ENCODE measurements around the gene CABP1. TPM values are rescaled to one million over a fixed set of nuclear protein-coding genes. Genes with fewer than 3 reads are reported as not detected.

The CABP1 gene
- total and polyA plus RNA-seq, 9 of the 15 experiments (the other 6 are each of a cell fraction or from before 2014, with no cell fraction given): not detected

DNA sequence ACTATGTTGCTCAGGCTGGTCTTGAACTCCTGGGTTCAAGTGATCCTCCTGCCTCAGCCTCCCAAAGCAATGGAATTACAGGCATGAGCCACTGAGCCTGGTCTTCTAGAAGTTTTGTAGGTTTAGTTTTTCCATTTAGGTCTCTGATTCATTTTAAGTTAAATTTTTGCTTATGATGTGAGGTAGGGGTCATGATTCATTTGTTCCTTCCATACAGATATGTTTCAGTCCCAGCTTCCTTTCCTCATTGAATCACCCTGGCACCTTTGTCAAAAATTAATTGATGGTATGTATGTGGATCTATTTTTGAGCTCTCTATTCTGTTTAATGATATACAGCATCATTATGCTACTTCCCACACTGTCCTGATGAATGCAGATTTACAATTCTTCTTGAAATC, 25.6 kb upstream of the CABP1 start:
- no peak overlapping the region for H3K4me2 ChIP-seq (ENCODE audit: insufficient read depth, low read length)
- no peaks in the 10 kb centered on the region for H3K9me1 ChIP-seq (ENCODE audit: control insufficient read depth, insufficient read depth, low read length)
- H4K20me1 ChIP-seq (replicated peaks; ENCODE audit: control insufficient read depth, insufficient read depth, low read length): no peaks in the 10 kb centered on the region
- peaks cover 0 to 2% of the 10 kb centered on the region in 2 experiments; a peak in 2 of 5 replicates for H3K4me1 ChIP-seq (replicated peaks in 1 of 2; ENCODE audit: control insufficient read depth in 2 of 2, insufficient read depth in 2 of 2, low read length in 2 of 2)
- ATAC-seq: no peak
- BruUV-seq (replicated peaks): no TSS peak
- in situ Hi-C loops (cut with MboI): no loop called here
- H3K4me3 ChIP-seq: no peak overlapping the region
- no peak for FAIRE-seq
- intact Hi-C loops (cut with micrococcal nuclease): no loop called here
- H3K9ac ChIP-seq (ENCODE audit: insufficient read depth in 1 of 2, low read depth in 2 of 2, low read length in 2 of 2): no peak overlapping the region
- 0 out of 2 replicates have a peak, but pooled peaks cover 1% of the 10 kb centered on the region for H3K9me3 ChIP-seq (replicated peaks; ENCODE audit: control insufficient read depth, insufficient read depth, low read depth, low read length)
- no peak overlapping the region for H3K27ac ChIP-seq (ENCODE audit: extremely low read depth, low read depth, low read length)
- ChIA-PET CTCF (ENCODE audit: low intra/inter-chr PET ratio) (no interaction called here), POLR2A (no interaction called here)
- H3K79me2 ChIP-seq (ENCODE audit: control insufficient read depth, insufficient read depth, low read length): no peaks in the 10 kb centered on the region
- no peak overlapping the region for H2AFZ ChIP-seq (ENCODE audit: low read depth, low read length)
- H3K27me3 ChIP-seq (ENCODE audit: control insufficient read depth in 2 of 2, insufficient read depth in 2 of 2, low read length in 2 of 2): peaks cover 10 to 42% of the 10 kb centered on the region in 2 experiments; a peak in 4 of 5 replicates
- no peak for DNase-seq (ENCODE audit: extremely low read depth in 1 of 4, low spot score in 3 of 4)
- no peaks in the 10 kb centered on the region for H3K36me3 ChIP-seq (ENCODE audit: control insufficient read depth, insufficient read depth, low read length)
- TF ChIP-seq SRF (CRISPR knock-in tag; IDR thresholded peaks at IDR 0.05) (no peak), ETV5 (CRISPR knock-in tag; IDR thresholded peaks at IDR 0.05; ENCODE audit: low read depth) (no peak), ZNF212 (CRISPR knock-in tag; IDR thresholded peaks at IDR 0.05) (no peak), U2AF2 (optimal IDR thresholded peaks at IDR 0.05; ENCODE audit: low read depth, low read length) (no peak), RBBP5 (IDR thresholded peaks at IDR 0.05; ENCODE audit: borderline replicate concordance, insufficient read depth, low read length, poor library complexity, severe bottlenecking) (no peak), MAFK (IDR thresholded peaks at IDR 0.05; ENCODE audit: low read length) (no peak), ETV1 (tag; conservative IDR thresholded peaks at IDR 0.05; ENCODE audit: low read depth) (no peak), PYGO2 (tag; IDR thresholded peaks at IDR 0.05) (no peak)
- TF ChIP-seq, protein P1, sequence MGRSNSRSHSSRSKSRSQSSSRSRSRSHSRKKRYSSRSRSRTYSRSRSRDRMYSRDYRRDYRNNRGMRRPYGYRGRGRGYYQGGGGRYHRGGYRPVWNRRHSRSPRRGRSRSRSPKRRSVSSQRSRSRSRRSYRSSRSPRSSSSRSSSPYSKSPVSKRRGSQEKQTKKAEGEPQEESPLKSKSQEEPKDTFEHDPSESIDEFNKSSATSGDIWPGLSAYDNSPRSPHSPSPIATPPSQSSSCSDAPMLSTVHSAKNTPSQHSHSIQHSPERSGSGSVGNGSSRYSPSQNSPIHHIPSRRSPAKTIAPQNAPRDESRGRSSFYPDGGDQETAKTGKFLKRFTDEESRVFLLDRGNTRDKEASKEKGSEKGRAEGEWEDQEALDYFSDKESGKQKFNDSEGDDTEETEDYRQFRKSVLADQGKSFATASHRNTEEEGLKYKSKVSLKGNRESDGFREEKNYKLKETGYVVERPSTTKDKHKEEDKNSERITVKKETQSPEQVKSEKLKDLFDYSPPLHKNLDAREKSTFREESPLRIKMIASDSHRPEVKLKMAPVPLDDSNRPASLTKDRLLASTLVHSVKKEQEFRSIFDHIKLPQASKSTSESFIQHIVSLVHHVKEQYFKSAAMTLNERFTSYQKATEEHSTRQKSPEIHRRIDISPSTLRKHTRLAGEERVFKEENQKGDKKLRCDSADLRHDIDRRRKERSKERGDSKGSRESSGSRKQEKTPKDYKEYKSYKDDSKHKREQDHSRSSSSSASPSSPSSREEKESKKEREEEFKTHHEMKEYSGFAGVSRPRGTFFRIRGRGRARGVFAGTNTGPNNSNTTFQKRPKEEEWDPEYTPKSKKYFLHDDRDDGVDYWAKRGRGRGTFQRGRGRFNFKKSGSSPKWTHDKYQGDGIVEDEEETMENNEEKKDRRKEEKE (IDR thresholded peaks at IDR 0.05; ENCODE audit: borderline replicate concordance in 1 of 2, control insufficient read depth in 1 of 2, low read depth in 2 of 2, low read length in 1 of 2): no peak
- TF ChIP-seq, protein P2, sequence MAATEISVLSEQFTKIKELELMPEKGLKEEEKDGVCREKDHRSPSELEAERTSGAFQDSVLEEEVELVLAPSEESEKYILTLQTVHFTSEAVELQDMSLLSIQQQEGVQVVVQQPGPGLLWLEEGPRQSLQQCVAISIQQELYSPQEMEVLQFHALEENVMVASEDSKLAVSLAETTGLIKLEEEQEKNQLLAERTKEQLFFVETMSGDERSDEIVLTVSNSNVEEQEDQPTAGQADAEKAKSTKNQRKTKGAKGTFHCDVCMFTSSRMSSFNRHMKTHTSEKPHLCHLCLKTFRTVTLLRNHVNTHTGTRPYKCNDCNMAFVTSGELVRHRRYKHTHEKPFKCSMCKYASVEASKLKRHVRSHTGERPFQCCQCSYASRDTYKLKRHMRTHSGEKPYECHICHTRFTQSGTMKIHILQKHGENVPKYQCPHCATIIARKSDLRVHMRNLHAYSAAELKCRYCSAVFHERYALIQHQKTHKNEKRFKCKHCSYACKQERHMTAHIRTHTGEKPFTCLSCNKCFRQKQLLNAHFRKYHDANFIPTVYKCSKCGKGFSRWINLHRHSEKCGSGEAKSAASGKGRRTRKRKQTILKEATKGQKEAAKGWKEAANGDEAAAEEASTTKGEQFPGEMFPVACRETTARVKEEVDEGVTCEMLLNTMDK (IDR thresholded peaks at IDR 0.05; ENCODE audit: borderline replicate concordance, insufficient read depth, low read depth, low read length, poor library complexity, severe bottlenecking): no peak
- TF ChIP-seq, protein P3, sequence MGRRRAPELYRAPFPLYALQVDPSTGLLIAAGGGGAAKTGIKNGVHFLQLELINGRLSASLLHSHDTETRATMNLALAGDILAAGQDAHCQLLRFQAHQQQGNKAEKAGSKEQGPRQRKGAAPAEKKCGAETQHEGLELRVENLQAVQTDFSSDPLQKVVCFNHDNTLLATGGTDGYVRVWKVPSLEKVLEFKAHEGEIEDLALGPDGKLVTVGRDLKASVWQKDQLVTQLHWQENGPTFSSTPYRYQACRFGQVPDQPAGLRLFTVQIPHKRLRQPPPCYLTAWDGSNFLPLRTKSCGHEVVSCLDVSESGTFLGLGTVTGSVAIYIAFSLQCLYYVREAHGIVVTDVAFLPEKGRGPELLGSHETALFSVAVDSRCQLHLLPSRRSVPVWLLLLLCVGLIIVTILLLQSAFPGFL (CRISPR knock-in tag; IDR thresholded peaks at IDR 0.05): no peak
- TF ChIP-seq, protein P4, sequence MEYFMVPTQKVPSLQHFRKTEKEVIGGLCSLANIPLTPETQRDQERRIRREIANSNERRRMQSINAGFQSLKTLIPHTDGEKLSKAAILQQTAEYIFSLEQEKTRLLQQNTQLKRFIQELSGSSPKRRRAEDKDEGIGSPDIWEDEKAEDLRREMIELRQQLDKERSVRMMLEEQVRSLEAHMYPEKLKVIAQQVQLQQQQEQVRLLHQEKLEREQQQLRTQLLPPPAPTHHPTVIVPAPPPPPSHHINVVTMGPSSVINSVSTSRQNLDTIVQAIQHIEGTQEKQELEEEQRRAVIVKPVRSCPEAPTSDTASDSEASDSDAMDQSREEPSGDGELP (CRISPR knock-in tag; IDR thresholded peaks at IDR 0.05; ENCODE audit: borderline replicate concordance): no peak
